Subcutaneous abdominal adipose tissue (tissue), 5 donors: ENCODE results near the gene LONP1.
"Not testable (repeated sequence)": the region's sequence is repeated elsewhere in the genome, so short reads cannot be mapped to it uniquely, and the experiment has no call there.

ENCODE experiments used
- H3K27ac ChIP-seq: one replicate; pipeline ENCODE4 v1.7.0; 2013; ENCODE audit warnings: low read depth, mild to moderate bottlenecking, inconsistent platforms, low read length, moderate library complexity
- H3K27me3 ChIP-seq, 5 donors: one replicate each; pipeline ENCODE4 v1.7.0; 2013; ENCODE audit warnings: low read length in 5 of 5, inconsistent platforms in 1 of 5; ENCODE audit not compliant: control insufficient read depth in 5 of 5, insufficient read depth in 4 of 5
- H3K36me3 ChIP-seq, 5 donors: one replicate each; pipeline ENCODE4 v1.7.0; 2013; ENCODE audit warnings: low read length in 5 of 5; ENCODE audit not compliant: control insufficient read depth in 5 of 5, insufficient read depth in 5 of 5
- H3K4me1 ChIP-seq, 5 donors: one replicate each; pipeline ENCODE4 v1.7.0; 2013; ENCODE audit warnings: low read length in 5 of 5, mild to moderate bottlenecking in 3 of 5, moderate library complexity in 1 of 5; ENCODE audit not compliant: control insufficient read depth in 5 of 5, insufficient read depth in 5 of 5
- H3K4me3 ChIP-seq, 5 donors: one replicate each; pipeline ENCODE4 v1.7.0; 2013; ENCODE audit warnings: low read length in 5 of 5, low read depth in 1 of 5
- H3K9ac ChIP-seq, 5 donors: one replicate each; pipeline ENCODE4 v1.7.0; 2013; ENCODE audit warnings: low read length in 5 of 5, mild to moderate bottlenecking in 4 of 5, moderate library complexity in 3 of 5
- H3K9me3 ChIP-seq, 5 donors: one replicate each; pipeline ENCODE4 v1.7.0; 2013; ENCODE audit warnings: low read length in 5 of 5; ENCODE audit not compliant: control insufficient read depth in 5 of 5
- donor health status: healthy.
- donor health status: healthy.
- donor health status: healthy.
- donor health status: healthy.
- donor health status: healthy.

LONP1 gene

GRCh38 chr19:5714816-5715215 is 5.1 kb downstream of the LONP1 start:
- H3K4me1 ChIP-seq = peaks cover 4 to 22% (median 20%) of the 10 kb centered on the region in 5 donors
- no peaks in the 10 kb centered on the region for H3K27me3 ChIP-seq
- H3K9me3 ChIP-seq = no peaks in the 10 kb centered on the region
- no peak overlapping the region for H3K4me3 ChIP-seq
- H3K9ac ChIP-seq = no peak overlapping the region
- H3K27ac ChIP-seq = no peak overlapping the region
- H3K36me3 ChIP-seq = peaks cover 0 to 48% (median 42%) of the 10 kb centered on the region in 5 donors

- peaks cover 0 to 59% (median 45%) of the 10 kb centered on the region in 5 donors for H3K36me3 ChIP-seq
- no peak overlapping the region for H3K4me3 ChIP-seq
Measured at GRCh38 chr19:5713228-5713627, 6.7 kb downstream of the LONP1 start.

GRCh38 chr19:5711713-5712161 is 8.2 kb downstream of the LONP1 start:
- Histone ChIP-seq H3K9ac (no peak overlapping the region), H3K36me3 (peaks cover 0 to 67% (median 53%) of the 10 kb centered on the region in 5 donors)

More at GRCh38 chr19:5713228-5713627, 6.7 kb downstream of the LONP1 start:
- Histone ChIP-seq H3K9me3 (no peaks in the 10 kb centered on the region), H3K9ac (no peak overlapping the region), H3K27me3 (no peaks in the 10 kb centered on the region), H3K27ac (no peak overlapping the region), H3K4me1 (peaks cover 0 to 8% (median 4%) of the 10 kb centered on the region in 5 donors)

GRCh38 chr19:5711025-5711424 is 8.9 kb downstream of the LONP1 start:
- Histone ChIP-seq H3K27ac (no peak overlapping the region), H3K9me3 (no peaks in the 10 kb centered on the region), H3K27me3 (no peaks in the 10 kb centered on the region), H3K4me3 (no peak overlapping the region), H3K4me1 (no peaks in the 10 kb centered on the region), H3K9ac (no peak overlapping the region), H3K36me3 (peaks cover 0 to 74% (median 59%) of the 10 kb centered on the region in 5 donors)

More at GRCh38 chr19:5711713-5712161, 8.2 kb downstream of the LONP1 start:
- no peak overlapping the region for H3K27ac ChIP-seq
- H3K4me1 ChIP-seq = no peaks in the 10 kb centered on the region
- H3K27me3 ChIP-seq = no peaks in the 10 kb centered on the region
- no peaks in the 10 kb centered on the region for H3K9me3 ChIP-seq
- no peak overlapping the region for H3K4me3 ChIP-seq

GRCh38 chr19:5707576-5708575 is 12.1 kb downstream of the LONP1 start:
- H3K4me3 ChIP-seq = no peak overlapping the region
- H3K36me3 ChIP-seq = peaks cover 0 to 91% (median 76%) of the 10 kb centered on the region in 5 donors

GRCh38 chr19:5706876-5707573 is 12.9 kb downstream of the LONP1 start:
- Histone ChIP-seq H3K27ac (no peak overlapping the region), H3K36me3 (peaks cover 0 to 82% (median 68%) of the 10 kb centered on the region in 5 donors), H3K9me3 (no peaks in the 10 kb centered on the region), H3K27me3 (no peaks in the 10 kb centered on the region), H3K4me1 (no peaks in the 10 kb centered on the region), H3K9ac (no peak overlapping the region), H3K4me3 (no peak overlapping the region)

More at GRCh38 chr19:5707576-5708575, 12.1 kb downstream of the LONP1 start:
- Histone ChIP-seq H3K9me3 (no peaks in the 10 kb centered on the region), H3K4me1 (no peaks in the 10 kb centered on the region), H3K27ac (no peak overlapping the region), H3K27me3 (no peaks in the 10 kb centered on the region), H3K9ac (no peak overlapping the region)

- no peaks in the 10 kb centered on the region for H3K27me3 ChIP-seq
- H3K36me3 ChIP-seq = peaks cover 0 to 76% (median 60%) of the 10 kb centered on the region in 5 donors
- H3K9ac ChIP-seq = no peak overlapping the region
- no peaks in the 10 kb centered on the region for H3K4me1 ChIP-seq
- H3K27ac ChIP-seq = no peak overlapping the region
- no peaks in the 10 kb centered on the region for H3K9me3 ChIP-seq
- no peak overlapping the region for H3K4me3 ChIP-seq
Measured at GRCh38 chr19:5705552-5705951, 14.4 kb downstream of the LONP1 start.

- H3K4me3 ChIP-seq = no peak overlapping the region
- peaks cover 0 to 77% (median 62%) of the 10 kb centered on the region in 5 donors for H3K36me3 ChIP-seq
- H3K9ac ChIP-seq = no peak overlapping the region
- no peaks in the 10 kb centered on the region for H3K9me3 ChIP-seq
- H3K4me1 ChIP-seq = no peaks in the 10 kb centered on the region
- no peaks in the 10 kb centered on the region for H3K27me3 ChIP-seq
- no peak overlapping the region for H3K27ac ChIP-seq
Measured at GRCh38 chr19:5703819-5704818, 15.8 kb downstream of the LONP1 start.

- H3K27ac ChIP-seq, H3K9me3 ChIP-seq, H3K4me3 ChIP-seq, H3K9ac ChIP-seq, H3K27me3 ChIP-seq, H3K4me1 ChIP-seq: not testable (repeated sequence)
- peaks cover 0 to 77% (median 65%) of the 10 kb centered on the region in 5 donors for H3K36me3 ChIP-seq
Measured at GRCh38 chr19:5702053-5702410, 17.9 kb downstream of the LONP1 start.
